Lower lobe of right lung (tissue), 2 donors: Measurements from ENCODE around the gene EPG5. TPM values are rescaled to one million over a fixed set of nuclear protein-coding genes. Genes with fewer than 3 reads are reported as not detected.
A peak's percentile ranks its signal among the peaks of the same experiment; 100 is the strongest.
"Not testable (repeated sequence)": the region's sequence is repeated elsewhere in the genome, so short reads cannot be mapped to it uniquely, and the experiment has no call there.

ENCODE experiments used
- ATAC-seq, 2 donors: fragments of 200-7000 bp; cut with Tn5 transposase; one replicate each; pipeline ENCODE4 v1.9.1; 2020 to 2022; ENCODE audit warnings: mild to moderate bottlenecking in 2 of 2, moderate library complexity in 2 of 2
- DNase-seq: peaks from one replicate; pipeline ENCODE4 v3.0.0-alpha.2; 2020
- H3K27ac ChIP-seq: fragments of 200-600 bp; one replicate; pipeline ENCODE4 v1.8.0; 2022
- H3K27me3 ChIP-seq: fragments of 200-600 bp; one replicate; pipeline ENCODE4 v1.8.0; 2022; ENCODE audit warnings: low read depth
- H3K36me3 ChIP-seq: fragments of 200-600 bp; one replicate; pipeline ENCODE4 v1.8.0; 2022; ENCODE audit warnings: mild to moderate bottlenecking
- H3K4me1 ChIP-seq: fragments of 200-600 bp; one replicate; pipeline ENCODE4 v1.8.0; 2022
- H3K4me3 ChIP-seq: fragments of 200-600 bp; one replicate; pipeline ENCODE4 v1.8.0; 2022; ENCODE audit warnings: mild to moderate bottlenecking
- H3K9me3 ChIP-seq: fragments of 200-600 bp; one replicate; pipeline ENCODE4 v1.8.0; 2022
- intact Hi-C: fragments of 100-400 bp; cut with DNase I; formaldehyde crosslinking; loops from one replicate; pipeline ENCODE4 v1.11.0; 2022
- total RNA-seq: library from RNA; stranded (reverse); fragmentation: NEBNext Ultra II Directional; extraction: Animal tissue kit (Norgen Biotek cat#: 25700); gene quantifications from one replicate; pipeline ENCODE4 v1.2.1, GENCODE V29; 2021
- TF ChIP-seq, protein P1 (sequence below): fragments of 200-600 bp; IDR thresholded peaks from one replicate; pipeline ENCODE4 v1.8.0; 2022; ENCODE audit warnings: antibody characterized with exemption, mild to moderate bottlenecking
- donor health status: DM: no; HTN: yes; CAD: no; lungs with severe emphysema.

Gene EPG5
- total RNA-seq, 1 donor from 2014 or later, result 38.8 TPM

DNA sequence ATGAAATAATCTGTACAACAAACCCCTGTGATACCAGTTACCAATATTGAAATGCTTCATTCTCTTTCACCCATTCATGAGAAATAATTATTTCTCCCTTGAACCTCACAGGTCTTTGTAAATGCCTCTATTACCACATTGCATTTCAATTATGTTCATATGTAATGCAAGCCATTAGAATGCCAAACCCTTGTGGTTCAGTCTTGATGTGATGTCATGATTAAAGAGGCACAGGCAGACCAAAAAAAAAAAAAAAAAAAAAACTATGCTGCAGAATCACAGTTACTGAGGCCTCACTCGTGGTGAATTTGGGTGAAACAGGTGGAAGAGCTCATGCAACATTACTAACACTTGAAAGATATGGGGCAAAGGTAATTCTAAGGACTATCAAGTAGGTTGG lies 9.4 kb upstream of the EPG5 start:
- no peak for ATAC-seq
- intact Hi-C loops, result no loop called here
- TF ChIP-seq, protein P1, sequence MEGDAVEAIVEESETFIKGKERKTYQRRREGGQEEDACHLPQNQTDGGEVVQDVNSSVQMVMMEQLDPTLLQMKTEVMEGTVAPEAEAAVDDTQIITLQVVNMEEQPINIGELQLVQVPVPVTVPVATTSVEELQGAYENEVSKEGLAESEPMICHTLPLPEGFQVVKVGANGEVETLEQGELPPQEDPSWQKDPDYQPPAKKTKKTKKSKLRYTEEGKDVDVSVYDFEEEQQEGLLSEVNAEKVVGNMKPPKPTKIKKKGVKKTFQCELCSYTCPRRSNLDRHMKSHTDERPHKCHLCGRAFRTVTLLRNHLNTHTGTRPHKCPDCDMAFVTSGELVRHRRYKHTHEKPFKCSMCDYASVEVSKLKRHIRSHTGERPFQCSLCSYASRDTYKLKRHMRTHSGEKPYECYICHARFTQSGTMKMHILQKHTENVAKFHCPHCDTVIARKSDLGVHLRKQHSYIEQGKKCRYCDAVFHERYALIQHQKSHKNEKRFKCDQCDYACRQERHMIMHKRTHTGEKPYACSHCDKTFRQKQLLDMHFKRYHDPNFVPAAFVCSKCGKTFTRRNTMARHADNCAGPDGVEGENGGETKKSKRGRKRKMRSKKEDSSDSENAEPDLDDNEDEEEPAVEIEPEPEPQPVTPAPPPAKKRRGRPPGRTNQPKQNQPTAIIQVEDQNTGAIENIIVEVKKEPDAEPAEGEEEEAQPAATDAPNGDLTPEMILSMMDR, result no peak
- Histone ChIP-seq H3K9me3 (no peaks in the 10 kb centered on the region), H3K36me3 (no peaks in the 10 kb centered on the region), H3K27ac (no peak overlapping the region), H3K4me3 (no peak overlapping the region), H3K27me3 (no peaks in the 10 kb centered on the region), H3K4me1 (peaks cover 10% of the 10 kb centered on the region)
- no peak for DNase-seq

DNA sequence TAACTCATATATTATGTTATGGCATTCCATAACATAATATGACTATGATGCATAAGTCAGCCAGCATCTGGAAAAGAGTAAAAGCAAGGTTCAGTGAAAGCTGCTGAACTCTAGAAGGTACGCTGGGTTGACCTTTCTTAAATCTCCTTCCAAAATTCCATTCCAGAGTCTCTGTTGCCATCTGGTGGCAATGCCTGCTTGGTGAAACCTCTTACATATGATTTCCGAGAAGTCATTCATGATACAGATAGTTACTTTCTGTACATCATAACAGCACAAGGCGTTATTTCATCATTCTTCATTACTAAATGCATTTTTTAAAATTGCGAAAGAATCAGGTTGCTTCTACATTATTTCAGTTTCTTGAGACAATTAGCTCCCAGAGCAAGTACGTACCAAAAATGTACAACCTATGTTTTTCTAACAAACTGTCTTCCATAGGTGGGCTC lies 7.0 kb upstream of the EPG5 start:
- peaks cover 10% of the 10 kb centered on the region for H3K4me1 ChIP-seq
- no peaks in the 10 kb centered on the region for H3K9me3 ChIP-seq
- DNase-seq, result no peak
- intact Hi-C loops, result no loop called here
- no peaks in the 10 kb centered on the region for H3K36me3 ChIP-seq
- no peak overlapping the region for H3K27ac ChIP-seq
- H3K4me3 ChIP-seq, result peak overlapping the region; percentile 6
- peak; percentile 85 to 91 for ATAC-seq
- TF ChIP-seq, protein P1, result peak; percentile 79
- H3K27me3 ChIP-seq, result no peaks in the 10 kb centered on the region

DNA sequence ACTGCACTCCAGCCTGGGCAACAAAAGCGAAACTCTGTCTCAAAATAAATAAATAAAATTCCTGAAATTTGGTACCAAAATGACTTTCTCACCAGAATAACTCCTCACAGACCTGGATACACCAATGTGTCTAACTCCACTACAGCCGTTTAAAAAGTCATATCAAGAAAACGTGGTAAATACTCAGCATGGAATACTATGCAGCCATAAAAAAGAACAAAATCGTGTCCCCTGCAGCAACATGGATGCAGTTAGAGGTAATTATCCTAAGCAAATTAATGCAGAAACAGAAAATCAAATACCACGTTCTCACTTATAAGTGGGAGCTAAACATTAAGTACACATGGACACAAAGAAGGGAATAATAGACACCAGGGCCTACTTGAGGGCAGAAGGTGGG lies 2.2 kb downstream of the EPG5 start:
- H3K27me3 ChIP-seq, H3K9me3 ChIP-seq, H3K4me3 ChIP-seq, ATAC-seq, H3K36me3 ChIP-seq, intact Hi-C loops, DNase-seq, H3K27ac ChIP-seq: not testable (repeated sequence)
- peaks cover 51% of the 10 kb centered on the region for H3K4me1 ChIP-seq

DNA sequence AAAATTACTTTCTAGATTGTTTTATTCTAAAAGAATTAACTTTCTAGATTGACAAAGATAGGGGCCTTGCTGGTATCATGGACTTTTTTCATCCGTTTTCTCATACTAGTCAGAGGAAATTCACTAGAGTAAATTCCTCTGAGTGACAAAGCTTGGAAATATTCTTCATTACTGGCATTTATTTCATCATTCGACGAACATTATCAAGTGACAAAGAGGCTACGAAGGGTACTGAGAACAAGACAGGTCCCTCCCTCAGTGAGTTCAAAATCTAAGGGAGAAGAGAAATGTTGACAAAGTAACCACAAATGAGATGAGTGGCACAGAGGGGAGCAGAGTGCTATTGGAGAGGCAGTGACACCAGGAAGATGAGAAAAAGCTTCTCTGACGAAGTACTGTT lies 4.3 kb downstream of the EPG5 start:
- H3K4me1 ChIP-seq, result peaks cover 61% of the 10 kb centered on the region

DNA sequence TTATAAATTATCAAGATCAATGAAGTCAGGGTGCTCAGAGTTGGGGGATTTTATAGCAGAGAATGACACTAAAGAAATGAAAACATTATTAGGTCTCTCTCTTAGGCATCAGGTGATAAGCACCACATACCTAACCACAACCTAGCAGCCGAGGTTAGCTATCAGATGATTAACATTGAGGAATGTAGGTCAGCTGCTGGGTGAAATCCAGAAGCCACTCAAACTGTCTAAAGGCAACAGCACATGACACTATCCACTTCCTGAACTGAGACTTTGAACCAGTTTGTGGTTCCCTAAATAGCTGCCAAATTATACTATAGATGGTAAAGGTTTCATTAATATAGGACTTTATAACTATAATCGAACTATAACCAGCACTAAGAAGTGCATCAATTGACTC lies 4.7 kb downstream of the EPG5 start:
- Histone ChIP-seq H3K27ac (peak overlapping the region; percentile 25), H3K4me1 (peaks cover 61% of the 10 kb centered on the region), H3K27me3 (no peaks in the 10 kb centered on the region), H3K4me3 (no peak overlapping the region), H3K36me3 (peaks cover 3% of the 10 kb centered on the region), H3K9me3 (no peaks in the 10 kb centered on the region)
- DNase-seq (no peak), ATAC-seq (peak; percentile 59 to 72)
- intact Hi-C loops, result no loop called here
- TF ChIP-seq, protein P1, result no peak

More for the DNA sequence above, 4.3 kb downstream of the EPG5 start:
- TF ChIP-seq, protein P1, result no peak
- intact Hi-C loops, result no loop called here
- H3K27me3 ChIP-seq, result no peaks in the 10 kb centered on the region
- no peaks in the 10 kb centered on the region for H3K9me3 ChIP-seq
- no peak overlapping the region for H3K4me3 ChIP-seq
- DNase-seq, result no peak
- no peak for ATAC-seq
- peaks cover 3% of the 10 kb centered on the region for H3K36me3 ChIP-seq
- peak overlapping the region; percentile 36 for H3K27ac ChIP-seq

DNA sequence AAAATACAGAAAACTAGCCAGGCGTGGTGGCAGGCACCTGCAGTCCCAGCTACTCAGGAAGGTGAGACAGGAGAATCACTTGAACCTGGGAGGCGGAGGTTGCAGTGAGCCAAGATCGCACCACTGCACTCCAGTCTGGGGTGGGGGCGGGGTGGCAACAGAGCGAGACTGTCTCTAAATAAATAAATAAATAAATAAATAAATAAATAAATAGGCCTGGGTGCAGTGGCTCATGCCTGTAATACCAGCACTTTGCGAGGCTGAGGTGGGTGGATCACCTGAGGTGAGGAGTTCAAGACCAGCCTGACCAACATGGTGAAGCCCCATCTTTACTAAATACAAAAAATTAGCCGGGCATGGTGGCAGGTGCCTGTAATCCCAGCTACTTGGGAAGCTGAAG lies 7.6 kb downstream of the EPG5 start:
- DNase-seq, ATAC-seq, H3K27me3 ChIP-seq, intact Hi-C loops, H3K4me3 ChIP-seq, H3K9me3 ChIP-seq, H3K27ac ChIP-seq: not testable (repeated sequence)
- Histone ChIP-seq H3K36me3 (peaks cover 17% of the 10 kb centered on the region), H3K4me1 (peaks cover 43% of the 10 kb centered on the region)

DNA sequence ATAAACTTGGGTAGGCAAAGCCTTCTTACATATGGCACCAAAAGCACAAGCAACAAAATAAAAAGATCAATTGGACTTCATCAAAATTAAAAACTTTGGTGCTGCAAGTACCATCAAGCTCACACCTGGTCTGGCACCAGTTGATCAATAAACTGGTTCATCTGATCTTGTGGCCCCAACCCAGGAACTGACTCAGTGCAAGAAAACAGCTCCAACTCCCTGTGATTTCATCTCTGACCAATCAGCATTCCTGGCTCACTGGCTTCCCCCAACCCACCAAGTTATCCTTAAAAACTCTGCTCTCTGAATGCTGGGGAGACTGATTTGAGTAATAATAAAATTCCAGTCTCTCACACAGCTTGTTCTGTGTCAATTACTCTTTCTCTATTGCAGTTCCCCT lies 8.4 kb downstream of the EPG5 start:
- ATAC-seq (no peak), DNase-seq (no peak)
- intact Hi-C loops, result no loop called here
- Histone ChIP-seq H3K4me1 (peaks cover 37% of the 10 kb centered on the region), H3K27ac (no peak overlapping the region), H3K27me3 (no peaks in the 10 kb centered on the region), H3K4me3 (no peak overlapping the region), H3K36me3 (peaks cover 25% of the 10 kb centered on the region), H3K9me3 (no peaks in the 10 kb centered on the region)
- TF ChIP-seq, protein P1, result no peak
